ENCODE results near the gene LBHD2.

LBHD2 gene

DNA sequence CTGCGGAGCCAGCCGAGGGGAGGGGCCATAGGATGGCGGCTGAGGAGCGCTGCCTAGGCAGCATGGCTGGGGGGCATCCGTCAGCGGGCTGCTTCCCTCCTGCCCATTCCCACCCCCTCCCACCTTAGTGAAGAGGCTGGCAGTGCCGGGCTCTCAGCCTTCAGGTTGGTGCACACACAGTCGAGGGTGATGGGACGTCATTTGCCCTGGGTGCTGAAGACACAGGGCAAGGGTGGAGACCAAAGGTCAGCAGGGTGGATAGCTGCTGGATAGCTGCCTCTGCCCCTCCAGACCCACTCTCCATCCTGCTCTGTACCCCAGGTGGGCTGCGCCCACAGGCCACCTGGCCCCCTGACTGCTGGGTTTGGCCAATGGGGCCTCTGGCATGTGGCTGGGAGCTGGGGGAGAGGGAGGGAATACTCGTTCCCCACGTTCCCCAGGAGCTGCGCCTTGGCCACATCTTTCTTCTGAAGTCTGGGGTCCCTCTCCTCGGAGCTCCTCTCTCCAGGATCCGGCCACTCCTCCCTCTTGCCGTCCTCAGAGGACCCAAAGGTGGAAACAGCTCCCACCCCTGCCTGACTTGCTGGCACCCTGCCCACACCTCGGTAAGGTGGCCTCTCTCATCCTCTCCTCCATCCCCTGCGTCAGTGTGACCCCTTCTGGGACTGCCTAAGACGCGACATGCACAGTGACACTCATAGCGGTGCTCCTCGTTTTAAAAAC is 15.5 kb upstream of the LBHD2 start:
- DNase-seq: no peak

DNA sequence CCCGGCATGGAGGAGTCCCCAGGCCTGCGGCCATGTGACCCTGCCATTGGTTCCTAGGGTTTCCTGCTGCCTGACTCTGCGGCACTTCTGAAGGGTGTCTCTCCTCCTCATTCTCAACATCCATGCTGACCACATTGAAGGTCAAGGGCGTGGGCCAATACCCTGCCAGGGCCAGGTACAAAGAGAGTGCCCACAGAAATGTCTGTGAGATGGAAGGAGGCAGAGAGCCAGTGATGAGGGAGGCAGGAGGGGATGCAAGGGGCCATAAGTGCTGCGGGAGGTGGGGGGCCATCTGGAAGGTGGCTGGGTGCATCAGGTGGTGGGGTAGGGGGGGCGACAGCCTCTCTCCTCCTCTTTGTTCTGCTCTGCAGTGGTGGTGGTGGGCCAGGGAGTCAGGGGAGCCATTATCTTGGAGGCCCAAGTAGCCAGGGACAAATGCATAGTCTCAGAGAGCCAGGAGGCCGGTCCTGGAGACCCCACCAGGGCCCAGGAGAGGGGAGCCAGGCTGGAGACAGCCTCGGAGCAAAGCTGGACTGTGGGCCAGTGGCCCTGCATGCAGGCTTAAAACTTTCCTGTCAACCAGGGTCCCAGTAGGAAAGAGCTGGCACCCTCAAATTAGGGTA is 13.6 kb upstream of the LBHD2 start:
- no peak for DNase-seq

DNA sequence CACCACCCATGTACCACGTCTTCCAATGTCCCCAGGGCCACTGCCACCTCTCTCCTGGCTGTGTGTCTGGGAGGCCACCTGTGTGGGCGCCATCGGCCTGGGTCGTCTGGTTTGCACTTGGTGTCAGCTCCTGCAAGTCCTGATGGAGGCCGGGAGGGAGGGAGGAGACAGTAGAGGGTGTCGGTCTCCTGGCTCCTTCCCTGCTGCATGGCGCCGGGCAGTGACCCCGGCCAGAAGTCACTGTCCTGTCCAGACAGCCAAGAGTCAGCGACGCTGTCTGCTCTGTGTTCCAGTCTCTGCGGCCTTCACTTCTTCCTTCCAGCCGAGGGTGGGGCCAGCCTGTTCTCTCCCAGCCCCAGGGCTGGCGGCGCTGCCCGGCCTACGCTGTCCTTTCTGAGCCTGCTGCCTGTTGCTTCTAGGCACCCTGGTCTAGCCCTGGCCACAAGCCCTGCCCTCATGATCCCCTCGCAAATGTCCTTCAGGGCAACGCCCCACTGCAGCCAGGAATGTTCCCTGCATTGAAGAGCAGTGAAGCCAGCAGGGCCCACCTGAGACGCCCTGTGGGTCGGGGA is 13.0 kb upstream of the LBHD2 start:
- DNase-seq: peak; percentile 11

DNA sequence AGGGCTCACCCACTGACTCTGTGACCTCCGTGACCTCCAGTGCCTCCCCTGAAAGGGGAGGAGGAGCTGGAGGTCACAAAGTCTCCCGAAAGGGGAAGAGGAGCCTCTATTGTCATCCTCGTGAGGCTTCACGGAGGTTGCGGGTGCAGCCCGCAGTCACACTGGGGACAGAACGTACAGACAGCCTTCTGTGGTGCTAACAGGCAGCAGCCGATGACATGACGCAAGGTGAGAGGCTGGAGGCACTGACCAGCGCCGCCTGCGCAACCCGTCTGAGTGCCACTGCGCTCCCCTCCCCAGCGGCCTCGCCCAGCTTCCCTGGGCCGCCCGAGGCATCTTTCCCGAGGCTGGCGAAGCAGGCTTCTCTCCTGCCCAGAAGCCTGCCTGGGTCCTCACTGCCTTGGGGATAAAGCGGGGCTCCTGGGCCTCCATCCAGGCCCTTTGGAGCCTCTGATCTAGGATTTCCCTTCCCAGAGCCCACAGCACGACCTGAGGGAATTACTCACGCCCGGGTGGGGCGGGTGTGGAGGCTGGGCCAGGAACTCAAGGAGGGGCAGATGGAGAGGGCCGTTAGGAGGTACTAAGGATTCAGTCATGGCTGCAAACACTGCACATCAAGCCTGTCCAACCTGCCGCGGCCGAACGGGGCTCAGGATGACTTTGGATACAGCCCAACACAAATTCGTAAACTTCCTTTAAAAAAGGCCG is 12.3 kb upstream of the LBHD2 start:
- DNase-seq: peak; percentile 68

DNA sequence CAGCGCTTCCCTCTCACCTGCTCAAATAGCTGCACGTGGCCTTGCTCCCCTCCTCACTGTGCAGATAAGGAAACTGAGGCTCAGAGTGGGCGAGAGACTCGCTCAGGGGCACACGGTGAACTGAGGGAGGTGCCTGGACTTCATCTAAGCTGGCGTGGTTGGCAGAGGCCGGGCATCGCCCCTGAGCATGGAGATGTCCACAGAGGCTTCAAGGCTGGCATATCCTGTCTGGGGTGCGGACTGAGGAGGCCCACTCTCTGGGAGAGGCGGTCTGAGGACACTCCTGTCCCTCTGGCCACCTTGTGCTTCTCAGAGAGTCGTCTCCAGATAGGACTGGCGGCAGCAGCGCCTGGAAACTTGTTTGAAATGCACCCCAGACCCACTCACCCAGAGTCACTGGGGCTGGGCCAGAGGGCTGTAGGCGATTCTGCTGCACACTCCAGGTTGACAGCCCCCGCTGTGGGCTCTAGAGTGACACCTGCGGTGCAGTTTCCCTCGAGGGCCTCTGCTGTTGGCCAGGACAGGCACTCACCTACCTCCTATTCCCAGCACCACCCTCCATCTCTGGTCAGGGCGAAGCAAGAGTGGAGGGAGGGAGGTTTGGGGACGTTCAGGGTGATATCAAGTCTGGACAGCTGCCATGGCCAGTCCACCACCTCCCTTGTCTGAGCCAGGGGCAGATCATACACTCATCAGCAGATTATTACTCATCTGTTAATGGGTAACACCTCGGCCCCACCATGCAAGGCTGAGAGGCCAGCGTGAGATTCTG is 11.2 kb upstream of the LBHD2 start:
- peak; percentile 66 for DNase-seq

DNA sequence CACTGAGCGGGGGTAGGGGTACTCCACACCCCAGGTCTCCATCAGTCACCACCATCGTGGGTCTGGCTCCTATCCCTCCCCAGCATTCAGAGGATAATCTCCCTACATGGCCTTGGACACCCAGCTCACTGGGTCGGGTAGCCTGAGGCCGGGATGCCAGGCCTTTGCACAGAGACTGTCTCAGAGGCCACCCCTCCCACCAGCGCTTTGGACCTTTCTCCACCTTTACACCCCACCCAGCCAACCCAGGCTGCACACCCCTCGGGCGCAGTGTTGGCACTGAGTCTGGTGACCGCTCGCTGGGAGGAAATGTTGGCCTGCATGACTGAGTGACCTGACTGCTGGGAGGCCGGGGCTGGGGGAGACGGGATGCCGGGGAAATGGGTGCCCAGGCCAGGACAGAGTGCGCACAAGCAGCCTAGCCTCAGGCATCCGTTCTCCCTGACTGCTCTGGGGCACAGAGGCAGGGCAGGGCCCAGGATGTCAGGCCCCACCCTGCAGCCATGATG is 10.6 kb upstream of the LBHD2 start:
- no peak for DNase-seq

DNA sequence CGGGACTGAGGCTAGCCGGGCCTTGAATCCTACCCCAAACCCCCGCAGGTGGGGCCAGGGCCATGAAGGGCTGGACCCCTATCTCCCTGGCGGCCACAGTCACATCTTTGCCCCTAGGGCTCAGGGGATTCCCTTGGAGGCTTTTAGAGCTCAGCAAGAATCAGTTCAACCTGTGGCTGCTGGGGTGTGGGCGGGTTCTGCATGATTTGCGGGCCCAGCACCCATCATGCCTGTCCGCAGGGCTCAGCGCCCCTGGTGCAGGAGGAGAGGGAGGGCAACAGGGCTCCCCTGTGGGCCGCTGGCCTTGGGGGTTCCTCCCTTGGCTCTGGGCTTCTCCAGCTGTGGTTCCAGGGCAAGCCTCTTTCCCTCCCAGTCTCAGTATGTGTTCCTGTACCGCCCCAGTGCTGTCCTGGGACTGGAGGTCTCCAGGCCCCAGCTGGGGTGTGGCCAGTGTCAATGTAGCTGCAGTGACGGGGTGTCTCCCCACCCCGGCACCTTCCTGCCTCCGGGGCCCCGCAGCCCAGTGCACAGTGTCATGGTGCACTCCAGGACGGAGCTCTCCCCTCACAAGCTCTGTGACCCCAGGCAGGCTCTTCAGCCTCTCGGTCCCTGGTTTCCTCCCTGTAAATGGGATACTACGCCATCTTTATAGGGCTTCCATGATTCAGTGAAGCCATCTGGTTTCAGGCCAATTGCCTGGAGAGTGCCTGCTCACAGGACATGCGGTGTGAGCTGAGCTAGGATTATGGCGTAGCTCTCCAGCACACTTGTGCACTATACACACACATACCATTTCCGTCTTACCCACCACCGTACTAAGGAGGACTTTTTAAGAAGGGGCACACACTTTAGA is 9.9 kb upstream of the LBHD2 start:
- no peak for DNase-seq

DNA sequence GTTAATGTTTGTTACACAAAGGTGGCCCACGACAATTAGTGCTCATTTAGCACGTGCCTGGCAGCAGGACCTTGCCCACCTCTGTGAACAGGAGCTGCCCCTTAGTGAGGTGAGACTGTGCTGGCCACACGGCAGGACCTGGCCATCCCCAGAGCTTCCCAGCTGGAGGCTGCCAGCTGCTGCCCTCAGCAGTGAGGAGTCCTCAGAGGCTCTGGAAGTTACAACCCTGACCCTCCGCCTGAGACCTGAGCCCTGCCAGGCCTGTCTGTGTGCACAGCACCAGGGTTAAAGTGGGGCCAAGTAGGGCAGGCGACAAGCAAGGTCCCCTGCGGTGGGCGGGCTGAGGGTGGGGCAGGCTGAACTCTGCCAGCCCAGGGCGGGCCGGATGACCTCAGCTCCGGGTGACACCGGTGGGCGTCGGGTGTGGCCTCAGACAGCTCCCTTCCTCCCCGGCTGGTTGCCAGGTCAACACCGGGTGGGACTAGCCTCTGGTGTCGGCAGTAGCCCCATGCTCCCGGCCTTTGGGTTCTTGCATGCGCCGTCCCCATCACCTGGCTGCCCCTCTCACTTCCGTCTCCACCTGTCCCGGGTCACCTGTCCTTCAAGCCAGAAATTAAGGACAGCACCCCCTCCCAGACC is 9.2 kb upstream of the LBHD2 start:
- DNase-seq: peak; percentile 98

DNA sequence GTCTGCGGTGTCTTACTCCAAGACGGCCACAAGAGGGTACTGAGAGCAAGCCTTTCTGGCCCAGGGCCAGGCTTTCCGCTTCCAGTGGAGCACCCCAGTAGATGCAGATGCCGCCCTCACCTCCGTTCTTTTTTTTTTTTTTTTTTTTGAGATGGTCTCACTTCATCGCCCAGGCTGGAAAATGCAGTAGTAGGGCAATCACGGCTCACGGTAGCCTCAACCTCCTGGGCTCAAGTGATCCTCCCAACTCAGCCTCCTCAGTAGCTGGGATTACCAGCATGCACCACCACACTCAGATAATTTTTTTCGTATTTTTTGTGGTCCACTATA is 5.6 kb upstream of the LBHD2 start:
- peak; percentile 79 for DNase-seq

DNA sequence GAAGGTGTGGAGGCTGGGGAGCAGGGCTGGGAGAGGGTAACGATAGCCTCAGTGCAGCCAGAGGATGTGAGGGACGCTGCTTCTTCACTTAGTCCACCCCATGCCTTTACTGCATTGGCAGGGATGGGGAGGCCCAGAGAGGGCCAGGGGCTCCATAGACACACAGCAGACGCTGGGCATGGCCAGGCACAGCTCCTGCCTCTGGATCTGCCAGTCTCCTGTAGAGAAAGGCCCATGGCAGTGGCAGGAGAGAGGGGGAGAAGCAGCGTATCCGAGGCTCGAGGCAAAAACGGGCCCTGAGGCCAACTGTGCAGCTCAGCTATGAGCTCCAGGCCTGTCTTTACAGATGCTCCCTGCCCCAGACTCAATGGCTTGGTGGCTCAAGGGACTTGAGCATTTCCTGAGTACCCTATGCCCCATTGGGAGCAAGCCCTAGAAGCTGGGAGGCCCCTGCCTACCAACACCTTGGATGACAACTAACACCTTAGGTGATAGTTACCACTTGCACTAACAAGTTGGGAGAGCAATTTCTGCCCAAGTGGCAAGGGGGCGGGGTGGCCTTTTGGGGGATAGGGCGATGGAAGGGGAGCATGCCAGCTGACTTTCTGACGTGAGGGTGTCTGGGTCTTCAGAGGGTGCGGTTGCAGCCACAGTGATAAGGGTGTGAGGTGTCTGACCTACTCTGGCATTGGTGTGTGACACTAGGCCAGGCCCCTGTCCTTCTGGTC is 5.0 kb upstream of the LBHD2 start:
- DNase-seq: no peak

DNA sequence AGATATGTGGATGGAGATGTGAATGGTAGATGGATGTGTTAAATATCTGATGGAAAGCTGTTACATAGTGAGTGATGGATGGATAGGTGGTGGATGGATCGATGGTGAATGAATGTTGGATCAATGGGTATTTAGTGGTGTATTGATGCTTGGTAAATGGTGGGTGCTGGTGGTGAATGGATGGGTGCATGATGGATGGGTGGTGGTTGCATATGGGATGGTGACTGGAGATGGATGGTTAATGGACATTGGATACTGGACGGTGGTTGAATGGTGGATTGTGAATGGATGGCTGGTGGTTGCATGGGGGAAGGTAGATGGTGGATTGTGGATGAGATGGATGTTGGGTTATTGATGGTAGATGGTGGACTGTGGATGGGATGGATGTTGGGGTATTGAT is 2.1 kb upstream of the LBHD2 start:
- no peak for DNase-seq

DNA sequence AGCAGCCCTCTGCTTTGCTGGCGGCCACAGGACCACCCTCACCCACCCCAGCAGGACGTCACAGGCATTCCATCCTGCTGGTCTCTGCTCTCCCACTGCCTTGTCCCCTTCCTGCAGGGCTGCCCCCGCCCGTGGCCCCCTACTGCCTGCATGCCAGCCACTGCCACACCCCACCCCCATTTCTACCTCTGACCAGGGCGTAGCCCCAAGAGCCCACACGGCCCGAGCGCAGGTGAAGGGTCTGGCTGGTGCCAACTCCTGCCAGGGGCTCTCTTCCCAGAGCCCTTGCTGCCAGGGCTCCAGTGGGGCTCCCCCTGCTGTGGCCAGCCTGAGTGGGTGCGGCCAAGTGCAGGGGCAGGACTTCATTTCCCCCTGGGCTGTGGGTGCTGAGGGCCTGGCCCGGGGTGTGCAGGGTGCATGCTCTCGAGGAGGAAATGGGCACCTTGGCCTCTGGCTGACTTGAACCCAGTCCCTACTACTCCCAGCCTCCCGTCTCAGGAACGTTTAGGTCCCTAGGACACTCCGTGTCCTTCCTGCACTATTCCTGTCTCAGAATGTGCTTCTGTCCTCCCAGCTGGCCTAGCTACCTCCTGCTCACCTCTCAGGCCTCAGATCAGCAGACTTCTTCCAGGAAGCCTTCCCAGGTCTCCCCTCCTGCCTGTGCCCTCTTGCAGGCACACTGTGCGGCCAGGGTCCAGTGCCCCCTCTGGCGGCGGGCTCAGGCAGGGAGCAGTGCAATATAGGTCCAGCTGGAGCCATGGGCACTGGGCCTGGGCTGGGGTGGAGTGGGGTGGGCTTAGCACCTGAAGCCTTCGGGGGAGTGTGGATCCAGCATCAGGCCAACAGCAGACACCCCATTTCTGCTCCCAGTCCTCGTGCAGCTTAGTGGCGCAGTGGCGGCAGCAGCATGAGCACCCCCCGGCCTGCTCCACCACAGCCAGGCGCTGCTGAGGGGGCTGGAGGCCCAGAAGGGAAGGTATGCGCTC is 1.4 kb downstream of the LBHD2 start:
- DNase-seq: no peak

DNA sequence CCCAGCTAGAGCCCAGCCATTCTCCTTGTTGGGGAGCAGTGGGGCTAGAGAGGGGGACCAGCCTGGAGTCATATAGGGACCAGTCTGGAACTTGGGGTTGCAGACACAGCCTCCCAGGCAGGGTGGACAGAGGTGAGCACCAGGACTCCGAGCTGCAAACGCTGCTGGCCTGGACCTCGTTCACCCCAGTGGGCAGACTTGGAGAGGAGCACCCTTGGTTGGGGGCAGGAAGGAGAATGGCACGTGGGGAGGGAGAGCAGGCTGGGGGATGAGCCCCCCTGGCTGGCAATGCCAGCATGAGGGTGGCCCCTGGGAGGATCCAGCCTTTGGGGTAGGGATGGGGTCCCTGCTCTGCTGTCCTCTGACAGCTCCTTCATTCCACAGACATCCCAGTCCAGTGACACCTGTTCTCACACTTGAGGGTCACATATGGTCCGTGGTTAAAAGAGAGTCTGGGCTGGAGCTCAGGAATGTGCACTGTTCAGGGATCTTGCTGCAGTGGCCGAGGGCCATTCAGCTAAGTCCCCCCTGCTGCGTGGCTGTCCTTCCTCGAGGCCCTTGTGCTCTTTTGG is 2.8 kb downstream of the LBHD2 start:
- no peak for DNase-seq

DNA sequence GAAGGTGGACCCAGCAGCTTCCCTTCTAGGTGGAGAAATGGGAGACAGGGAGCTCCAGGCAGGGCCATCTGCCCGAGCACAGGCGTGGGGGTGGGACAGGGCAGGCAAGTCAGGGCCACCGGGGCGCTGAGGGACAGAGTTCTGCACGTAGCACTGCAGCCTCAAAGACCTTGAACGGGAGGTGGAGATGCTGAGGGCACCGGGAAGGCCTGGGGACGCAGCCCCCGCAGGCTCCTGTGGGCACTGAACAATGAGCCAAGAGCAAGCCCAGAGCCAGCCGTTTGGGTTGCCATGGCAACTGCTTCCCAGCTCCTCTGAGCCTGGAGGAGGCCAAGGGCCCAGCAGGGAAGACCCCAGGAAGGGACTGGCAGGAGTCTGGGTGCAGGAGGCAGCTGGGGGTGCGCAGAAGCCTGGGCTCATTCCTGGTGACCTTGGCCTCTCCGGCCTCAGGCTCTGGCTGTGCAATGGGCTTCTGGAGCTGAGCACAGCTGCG is 3.4 kb downstream of the LBHD2 start:
- no peak for DNase-seq

DNA sequence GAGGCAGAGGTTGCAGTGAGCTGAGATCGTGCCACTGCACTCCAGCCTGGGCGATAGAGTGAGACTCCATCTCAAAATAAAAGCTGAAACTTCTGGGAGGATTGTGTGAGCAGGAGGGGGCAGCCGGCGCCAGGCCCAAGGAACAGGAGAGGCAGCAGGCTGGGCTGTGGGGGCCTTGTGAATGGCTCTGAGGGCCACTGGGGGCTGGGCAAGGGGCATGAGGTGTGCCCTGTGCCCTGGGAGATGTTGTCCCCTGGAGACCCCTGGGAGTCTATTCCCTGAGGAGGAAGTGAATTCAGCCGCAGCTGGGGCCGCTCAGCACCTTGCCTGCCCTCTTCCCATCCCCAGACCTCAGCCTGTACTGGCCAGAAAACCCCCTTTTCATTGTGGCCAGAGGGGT is 4.9 kb downstream of the LBHD2 start:
- DNase-seq: no peak

DNA sequence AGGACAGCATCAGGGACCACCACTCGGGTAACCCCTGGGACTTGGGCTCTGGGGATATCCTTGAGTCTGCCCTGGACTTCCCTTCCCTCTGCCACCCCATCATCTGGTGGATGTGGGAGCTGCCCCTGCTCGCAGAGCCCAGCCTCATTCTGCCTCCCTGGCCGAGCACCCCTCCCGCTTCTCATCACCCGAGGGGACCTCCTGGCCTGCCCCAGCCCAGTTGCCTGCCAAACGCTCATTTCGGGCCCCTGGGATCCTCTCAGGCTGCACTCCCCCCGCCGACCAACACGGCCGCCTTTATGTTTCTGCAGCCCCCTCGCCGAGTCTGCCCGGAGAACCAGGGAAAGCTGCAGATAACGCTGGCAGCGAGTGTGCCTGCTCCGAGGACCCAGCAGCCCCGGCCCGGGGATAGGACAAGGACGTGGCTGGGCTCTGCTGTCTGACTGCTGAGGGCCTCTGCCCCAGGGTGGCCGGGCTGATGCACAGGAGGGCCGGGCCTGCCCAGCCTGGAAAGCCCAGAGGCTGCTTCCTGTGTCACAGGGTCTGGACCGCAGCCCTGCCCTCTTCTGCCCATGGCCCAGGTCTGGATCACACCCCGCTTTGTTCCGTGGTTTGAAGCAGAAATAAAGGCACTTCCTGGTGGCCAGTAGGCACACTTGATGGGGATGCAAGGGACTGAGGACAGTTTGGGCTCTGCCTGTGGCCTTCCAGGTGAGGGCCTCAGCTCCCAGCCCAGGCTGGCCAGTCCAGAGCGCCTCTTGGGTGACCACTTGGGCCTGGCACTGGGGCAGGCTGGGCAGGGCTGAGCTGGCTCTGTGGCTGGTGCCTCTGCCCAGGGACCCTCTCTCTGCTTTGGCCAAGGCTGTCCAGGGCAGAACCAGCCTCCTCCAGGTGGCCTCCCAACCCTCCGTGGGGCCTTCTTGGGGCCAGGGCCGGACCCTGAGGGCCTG is 5.7 kb downstream of the LBHD2 start:
- no peak for DNase-seq

DNA sequence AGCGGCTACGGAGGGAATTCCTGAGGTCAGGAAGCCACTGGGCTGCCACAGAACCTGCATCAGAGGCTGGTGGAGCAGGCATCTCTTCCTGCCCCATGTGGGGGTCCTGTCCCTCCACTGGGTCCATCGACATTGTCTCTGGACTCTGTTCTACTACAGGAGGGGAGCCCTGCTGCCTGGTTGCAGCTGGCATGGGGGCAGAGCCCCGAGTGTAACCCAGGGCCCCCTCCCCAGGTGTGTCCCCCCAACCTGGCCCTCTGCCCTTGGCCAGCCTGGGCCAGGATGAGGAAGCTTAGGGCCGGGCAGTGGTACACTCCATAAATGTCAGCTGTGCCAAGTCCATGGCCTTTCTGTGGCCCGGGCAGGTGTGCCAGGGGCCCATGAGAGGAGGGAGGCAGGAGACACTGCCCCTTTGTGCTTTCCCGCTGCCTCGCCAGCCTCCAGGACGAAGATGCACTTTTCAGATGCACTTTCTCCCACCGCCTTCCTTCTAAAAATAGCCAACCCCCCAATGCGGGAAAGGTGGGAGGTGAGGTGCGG is 6.5 kb downstream of the LBHD2 start:
- no peak for DNase-seq

Data from inflammatory macrophage treated with lipopolysaccharide for 4 hours (primary cell).